Pancreas (tissue), 10 donors: Measurements from ENCODE around the gene PRSS1. TPM values are rescaled to one million over a fixed set of nuclear protein-coding genes. Genes with fewer than 3 reads are reported as not detected.
"Not testable (repeated sequence)": the region's sequence is repeated elsewhere in the genome, so short reads cannot be mapped to it uniquely, and the experiment has no call there.

Experiments used
- ATAC-seq, 4 donors: fragments of 200-7000 bp; cut with Tn5 transposase; one replicate each; pipeline versions ENCODE4 v1.8.0 to v1.9.1; 2020; ENCODE audit warnings: mild to moderate bottlenecking in 4 of 4, moderate library complexity in 4 of 4
- DNase-seq, 6 donors: peaks; one replicate each; pipeline ENCODE4 v3.0.0-alpha.2; 2020
- FAIRE-seq: peaks from 2 replicates; lab custom pipeline; 2012; peaks lifted over from hg19 to GRCh38; lab: Jason Lieb, UNC
- H3K27ac ChIP-seq, 4 donors: fragments of 200-600 bp; sonication (generic); 1 replicate in 3 of 4; 2 replicates in 1 of 4; pipeline versions ENCODE4 v1.5.0 to v1.8.0; 2020
- H3K27me3 ChIP-seq, 4 donors: fragments of 200-600 bp; one replicate each; pipeline ENCODE4 v1.8.0; 2021
- H3K36me3 ChIP-seq, 3 donors: fragments of 200-600 bp; sonication (generic) in 1 of 3; one replicate each; pipeline versions ENCODE4 v1.5.0 to v1.8.0; 2020 to 2021
- H3K4me1 ChIP-seq, 3 donors: fragments of 200-600 bp; one replicate each; pipeline ENCODE4 v1.8.0; 2021
- H3K4me3 ChIP-seq, 4 donors: fragments of 200-600 bp; sonication (generic) in 2 of 4; one replicate each; pipeline versions ENCODE4 v1.5.0 to v1.8.0; 2020 to 2021
- H3K9me3 ChIP-seq, 4 donors: fragments of 200-600 bp; one replicate each; pipeline ENCODE4 v1.8.0; 2021
- WGBS, 2 donors: extraction: QIAGEN DNeasy Blood & Tissue Kit; methylation state at CpG; one replicate each; pipeline ENCODE4 v1.1.7; 2013; 5-methylcytosine and 5-hydroxymethylcytosine counted together
- intact Hi-C, 3 donors: fragments of 100-400 bp; cut with DNase I; formaldehyde crosslinking; loops; one replicate each; pipeline versions ENCODE4 v1.11.1 to v1.14.2; 2022
- polyA plus RNA-seq, 2 donors: library from polyadenylated mRNA; stranded (reverse); fragments of 200-250 nt; gene quantifications; one replicate each; pipeline ENCODE4 v1.2.3, GENCODE V29; 2013
- total RNA-seq, 6 donors: library from RNA; stranded (reverse); fragmentation: NEBNext Ultra II Directional in 4 of 6; extraction: Animal tissue kit (Norgen Biotek cat#: 25700) in 4 of 6; gene quantifications; one replicate each; pipeline versions ENCODE4 v1.2.1 to v1.2.4, GENCODE V29; 2021 to 2023
- TF ChIP-seq, protein P1 (sequence below), 4 donors: fragments of 200-600 bp; sonication (generic) in 3 of 4; IDR thresholded peaks; one replicate each; pipeline versions ENCODE4 v1.5.0 to v1.8.0; 2021; ENCODE audit warnings: antibody characterized with exemption in 4 of 4
- donor health status: healthy with polysubstance abuse.
- donor health status: DM: no; HTN: no; CAD: no; lungs with moderate emphysema.
- donor health status: DM: no; HTN: no; CAD: no.
- donor health status: control.
- donor health status: control.
- donor health status: Bipolar disorder and iron deficiency.
- donor health status: DM: yes; HTN: yes; CAD: no.
- donor health status: DM: no; HTN: no; CAD: no.
- donor health status: DM: no; HTN: no; CAD: no.
- donor health status: DM: yes; HTN: yes; CAD: no.

PRSS1 gene
- total and polyA plus RNA-seq, 8 donors: 22,582 to 66,172 (median 41,529) TPM

- 41 to 42% methylated on average over 9 of the region's 9 CpGs for WGBS, 2 donors
- ATAC-seq: peak; percentile 34 to 59 (median 44)
- DNase-seq: peak in 4 of 6 donors; percentile 23 to 71 (median 67)
Observed at GRCh38 chr7:142776206-142776844, 27.1 kb downstream of the PRSS1 start.

GRCh38 chr7:142776845-142777225, 27.6 kb downstream of the PRSS1 start:
- 92 to 93% methylated on average over 2 of the region's 2 CpGs for whole genome bisulfite sequencing, 2 donors
- H3K27me3 ChIP-seq, FAIRE-seq, intact Hi-C loops, DNase-seq, H3K36me3 ChIP-seq, H3K4me3 ChIP-seq, ATAC-seq, H3K9me3 ChIP-seq, H3K4me1 ChIP-seq: not testable (repeated sequence)
- H3K27ac ChIP-seq: peak overlapping the region in 2 of 4 donors; percentile 8 to 58

More at GRCh38 chr7:142776206-142776844, 27.1 kb downstream of the PRSS1 start:
- TF ChIP-seq, protein P1, sequence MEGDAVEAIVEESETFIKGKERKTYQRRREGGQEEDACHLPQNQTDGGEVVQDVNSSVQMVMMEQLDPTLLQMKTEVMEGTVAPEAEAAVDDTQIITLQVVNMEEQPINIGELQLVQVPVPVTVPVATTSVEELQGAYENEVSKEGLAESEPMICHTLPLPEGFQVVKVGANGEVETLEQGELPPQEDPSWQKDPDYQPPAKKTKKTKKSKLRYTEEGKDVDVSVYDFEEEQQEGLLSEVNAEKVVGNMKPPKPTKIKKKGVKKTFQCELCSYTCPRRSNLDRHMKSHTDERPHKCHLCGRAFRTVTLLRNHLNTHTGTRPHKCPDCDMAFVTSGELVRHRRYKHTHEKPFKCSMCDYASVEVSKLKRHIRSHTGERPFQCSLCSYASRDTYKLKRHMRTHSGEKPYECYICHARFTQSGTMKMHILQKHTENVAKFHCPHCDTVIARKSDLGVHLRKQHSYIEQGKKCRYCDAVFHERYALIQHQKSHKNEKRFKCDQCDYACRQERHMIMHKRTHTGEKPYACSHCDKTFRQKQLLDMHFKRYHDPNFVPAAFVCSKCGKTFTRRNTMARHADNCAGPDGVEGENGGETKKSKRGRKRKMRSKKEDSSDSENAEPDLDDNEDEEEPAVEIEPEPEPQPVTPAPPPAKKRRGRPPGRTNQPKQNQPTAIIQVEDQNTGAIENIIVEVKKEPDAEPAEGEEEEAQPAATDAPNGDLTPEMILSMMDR (IDR thresholded peaks at IDR 0.05): no peak
- H3K27me3 ChIP-seq: no peaks in the 10 kb centered on the region
- H3K27ac ChIP-seq: peak overlapping the region in 3 of 4 donors; percentile 8 to 87 (median 44)
- H3K4me1 ChIP-seq: peaks cover 0 to 4% (median 0%) of the 10 kb centered on the region in 3 donors
- no peak for FAIRE-seq
- no peak overlapping the region for H3K4me3 ChIP-seq
- intact Hi-C loops: no loop called here
- H3K36me3 ChIP-seq: peaks cover 0 to 13% (median 0%) of the 10 kb centered on the region in 3 donors
- H3K9me3 ChIP-seq: no peaks in the 10 kb centered on the region

DNA sequence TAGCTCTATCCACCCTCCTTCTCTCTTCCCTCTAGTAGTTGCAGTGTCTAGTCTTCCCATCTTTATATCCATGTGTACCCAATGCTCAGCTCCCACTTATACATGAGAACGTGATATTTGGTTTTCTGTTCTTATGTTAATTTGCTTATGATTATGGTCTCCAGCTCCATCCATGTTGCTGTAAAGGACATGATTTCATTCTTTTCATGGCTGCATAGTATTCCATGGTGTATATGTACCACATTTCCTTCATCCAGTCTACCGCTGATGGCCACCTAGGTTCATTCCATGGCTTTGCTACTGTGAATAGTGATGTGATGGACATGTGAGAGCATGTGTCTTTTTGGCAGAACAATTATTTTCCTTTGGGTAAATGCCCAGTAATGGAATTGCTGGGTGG, 28.0 kb downstream of the PRSS1 start:
- Histone ChIP-seq H3K27me3 (no peaks in the 10 kb centered on the region), H3K27ac (no peak overlapping the region), H3K4me1 (peaks cover 0 to 4% (median 0%) of the 10 kb centered on the region in 3 donors), H3K4me3 (no peak overlapping the region), H3K9me3 (no peaks in the 10 kb centered on the region), H3K36me3 (peaks cover 0 to 6% (median 0%) of the 10 kb centered on the region in 3 donors)
- WGBS, 2 donors: 89 to 94% methylated on average over 2 of the region's 2 CpGs
- TF ChIP-seq, protein P1 (IDR thresholded peaks at IDR 0.05): no peak
- intact Hi-C loops: no loop called here
- DNase-seq: no peak
- no peak for FAIRE-seq
- no peak for ATAC-seq

DNA sequence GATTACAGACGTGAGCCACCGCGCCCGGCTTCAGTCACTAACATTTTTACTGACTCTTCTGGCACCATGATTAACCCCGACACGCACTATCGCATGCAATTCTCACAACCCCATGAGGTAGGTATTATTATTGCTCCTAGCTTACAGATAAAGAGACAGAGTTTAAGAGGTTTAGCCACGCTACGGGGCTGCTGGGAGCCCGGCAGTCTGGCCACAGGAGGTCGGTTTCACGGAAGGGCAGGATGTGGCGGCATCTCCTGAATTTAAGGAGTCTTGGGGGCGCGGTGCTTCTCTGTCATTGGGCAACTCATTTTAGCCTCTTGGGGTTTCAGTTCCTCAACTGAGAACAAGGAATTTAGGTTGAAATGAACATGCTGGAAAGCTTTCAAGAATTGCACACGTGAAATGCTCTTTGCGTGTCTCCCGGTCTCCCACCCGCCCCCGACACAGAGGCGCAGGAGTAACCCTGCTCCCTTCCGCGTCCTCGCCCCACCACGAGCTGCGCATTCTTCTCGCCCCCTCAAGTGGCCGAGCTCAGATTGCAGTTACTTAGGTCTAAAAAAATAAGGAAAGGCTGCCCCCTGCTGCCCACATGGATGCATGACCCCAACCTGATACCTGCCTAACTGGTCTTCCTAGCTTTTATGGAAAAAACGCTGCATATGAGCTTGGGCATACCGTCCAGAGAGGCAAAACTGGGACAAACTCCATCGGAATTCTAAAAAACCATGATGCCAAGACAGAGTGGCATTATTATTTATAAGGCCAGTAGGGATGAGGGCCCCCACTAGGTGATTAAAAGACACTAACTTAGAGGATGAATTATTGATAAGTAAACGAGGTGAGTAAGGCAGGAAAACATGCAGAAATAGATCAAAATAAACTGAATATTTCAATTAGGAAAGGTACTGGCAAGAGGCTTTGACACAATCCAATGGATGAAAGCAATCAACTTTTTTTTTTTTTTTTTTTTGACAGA, 33.9 kb downstream of the PRSS1 start:
- DNase-seq (peak; percentile 88 to 94 (median 92)), ATAC-seq (peak; percentile 84 to 99 (median 96)), FAIRE-seq (no peak)
- Histone ChIP-seq H3K27ac (no peak overlapping the region), H3K36me3 (no peaks in the 10 kb centered on the region), H3K9me3 (no peaks in the 10 kb centered on the region), H3K4me3 (peak overlapping the region in 2 of 4 donors; percentile 45 to 50), H3K27me3 (no peaks in the 10 kb centered on the region), H3K4me1 (peaks cover 0 to 3% (median 0%) of the 10 kb centered on the region in 3 donors)
- TF ChIP-seq, protein P1 (IDR thresholded peaks at IDR 0.05): peak; percentile 81 to 88 (median 84)
- 4 to 5% methylated on average over 32 of the region's 32 CpGs for WGBS, 2 donors
- intact Hi-C loops: loop anchor here in 1 of 3 donors (5.0 to 10.0 kb wide), 3 partner anchors 116 to 258 kb away; no protein-coding TSS in a partner anchor

- H3K27me3 ChIP-seq: no peaks in the 10 kb centered on the region
- peaks cover 0 to 3% (median 0%) of the 10 kb centered on the region in 3 donors for H3K4me1 ChIP-seq
- peak; percentile 46 to 74 (median 58) for ATAC-seq
- H3K4me3 ChIP-seq: no peak overlapping the region
- H3K36me3 ChIP-seq: no peaks in the 10 kb centered on the region
- H3K27ac ChIP-seq: no peak overlapping the region
- no peaks in the 10 kb centered on the region for H3K9me3 ChIP-seq
- 73 to 79% methylated on average over 7 of the region's 7 CpGs for WGBS, 2 donors
- TF ChIP-seq, protein P1 (IDR thresholded peaks at IDR 0.05): peak in 1 of 4 donors; percentile 8
- DNase-seq: no peak
- FAIRE-seq: no peak
- intact Hi-C loops: loop anchor here in 1 of 3 donors (5.0 to 10.0 kb wide), 3 partner anchors 117 to 259 kb away; no protein-coding TSS in a partner anchor
Observed at GRCh38 chr7:142784096-142784495, 34.8 kb downstream of the PRSS1 start.
